Common myeloid progenitor, CD34-positive (primary cell): Measurements from ENCODE around the gene PRICKLE1.

Source experiments
- CTCF ChIA-PET: fragments of 350-600 bp; sonication (Branson Sonifier 250); formaldehyde crosslinking; loops from one replicate; lab custom pipeline; 2021; ENCODE audit warnings: antibody characterized with exemption; lab: Charles Lee
- POLR2A ChIA-PET: fragments of 350-600 bp; sonication (Branson Sonifier 250); formaldehyde crosslinking; loops from one replicate; lab custom pipeline; 2021; ENCODE audit warnings: antibody characterized with exemption; lab: Charles Lee
- DNase-seq, 3 donors: peaks; one replicate each; pipeline versions ENCODE4 v3.0.0 to v3.0.0-alpha.2; 2013
- H3K27ac ChIP-seq, 2 experiments: 1 replicate in 1 of 2; 2 replicates in 1 of 2; pipeline ENCODE4 v1.7.0; 2013; ENCODE audit warnings: inconsistent platforms in 2 of 2, low read length in 2 of 2, mild to moderate bottlenecking in 2 of 2, low read depth in 1 of 2, moderate library complexity in 1 of 2; ENCODE audit not compliant: severe bottlenecking in 2 of 2, insufficient read depth in 1 of 2, poor library complexity in 1 of 2
- H3K27me3 ChIP-seq, 5 experiments: replicated peaks in 2 of 5; 1 replicate in 3 of 5; 2 replicates in 2 of 5; pipeline versions ENCODE4 v1.6.1 to v1.7.0; 2013; ENCODE audit warnings: low read length in 4 of 5, mild to moderate bottlenecking in 2 of 5, moderate library complexity in 2 of 5, inconsistent platforms in 1 of 5; ENCODE audit not compliant: insufficient read depth in 5 of 5, control insufficient read depth in 4 of 5
- H3K36me3 ChIP-seq, 4 experiments: 1 replicate in 2 of 4; 2 replicates in 2 of 4; pipeline versions ENCODE4 v1.6.1 to v1.7.0; 2013; ENCODE audit warnings: low read length in 3 of 4, control low read depth in 1 of 4, mild to moderate bottlenecking in 1 of 4; ENCODE audit not compliant: control insufficient read depth in 4 of 4, insufficient read depth in 4 of 4
- H3K4me1 ChIP-seq, 4 experiments: 1 replicate in 3 of 4; 2 replicates in 1 of 4; pipeline versions ENCODE4 v1.6.1 to v1.7.1; 2013; ENCODE audit warnings: low read length in 3 of 4, mild to moderate bottlenecking in 3 of 4, control low read depth in 1 of 4, inconsistent platforms in 1 of 4, moderate library complexity in 1 of 4; ENCODE audit not compliant: control insufficient read depth in 4 of 4, insufficient read depth in 4 of 4; ENCODE audit errors: control extremely low read depth in 1 of 4
- H3K4me3 ChIP-seq, 7 experiments: 1 replicate in 4 of 7; 2 replicates in 3 of 7; pipeline versions ENCODE4 v1.5.1 to v1.7.0; 2013; ENCODE audit warnings: mild to moderate bottlenecking in 7 of 7, low read length in 6 of 7, moderate library complexity in 6 of 7, inconsistent platforms in 2 of 7, low read depth in 2 of 7, control low read depth in 1 of 7; ENCODE audit not compliant: insufficient read depth in 4 of 7, control insufficient read depth in 1 of 7; ENCODE audit errors: extremely low read depth in 1 of 7
- H3K9me3 ChIP-seq, 5 experiments: 1 replicate in 4 of 5; 2 replicates in 1 of 5; pipeline versions ENCODE4 v1.6.1 to v1.7.1; 2013; ENCODE audit warnings: low read length in 4 of 5, mild to moderate bottlenecking in 2 of 5, inconsistent platforms in 1 of 5, low read depth in 1 of 5, moderate library complexity in 1 of 5; ENCODE audit not compliant: control insufficient read depth in 4 of 5, insufficient read depth in 2 of 5; ENCODE audit errors: control extremely low read depth in 1 of 5
- WGBS: methylation state at CpG from one replicate; pipeline ENCODE4 v1.1.5; 2013; ENCODE audit not compliant: insufficient coverage; 5-methylcytosine and 5-hydroxymethylcytosine counted together

Gene PRICKLE1

GRCh38 chr12:42410340-42410739, 179.2 kb downstream of the PRICKLE1 start:
- no peaks in the 10 kb centered on the region for H3K27me3 ChIP-seq
- no peaks in the 10 kb centered on the region for H3K4me1 ChIP-seq
- no peaks in the 10 kb centered on the region for H3K9me3 ChIP-seq
- H3K27ac ChIP-seq = no peak overlapping the region
- WGBS = no CpG with 5 or more reads among the region's 1 CpG
- H3K36me3 ChIP-seq = peaks cover 0 to 12% (median 10%) of the 10 kb centered on the region in 4 experiments
- ChIA-PET CTCF (no interaction called here), POLR2A (no interaction called here)
- no peak overlapping the region for H3K4me3 ChIP-seq
- DNase-seq = no peak

- Histone ChIP-seq H3K27ac (no peak overlapping the region), H3K4me3 (no peak overlapping the region), H3K36me3 (peaks cover 0 to 13% (median 10%) of the 10 kb centered on the region in 4 experiments), H3K4me1 (no peaks in the 10 kb centered on the region), H3K9me3 (no peaks in the 10 kb centered on the region), H3K27me3 (no peaks in the 10 kb centered on the region)
- no CpG with 5 or more reads among the region's 2 CpGs for WGBS
- POLR2A ChIA-PET = no interaction called here
- CTCF ChIA-PET = interaction anchor here (0.5 kb wide), 1 partner anchor 44 kb away, joined by 4 read pairs; no protein-coding TSS in a partner anchor
- DNase-seq = no peak
Measured at GRCh38 chr12:42409471-42409870, 180.1 kb downstream of the PRICKLE1 start.

GRCh38 chr12:42407306-42407705, 182.2 kb downstream of the PRICKLE1 start:
- Histone ChIP-seq H3K4me3 (no peak overlapping the region), H3K27me3 (no peaks in the 10 kb centered on the region), H3K9me3 (no peaks in the 10 kb centered on the region), H3K4me1 (no peaks in the 10 kb centered on the region), H3K27ac (no peak overlapping the region), H3K36me3 (peaks cover 2 to 20% (median 12%) of the 10 kb centered on the region in 4 experiments)
- WGBS = 90% methylated on average over 1 of the region's 1 CpG
- DNase-seq = no peak
- CTCF ChIA-PET = interaction anchor here (1.9 kb wide), 1 partner anchor 8 kb away, joined by 7 read pairs; no protein-coding TSS in a partner anchor
- POLR2A ChIA-PET = no interaction called here
